ENCODE data around the gene TDRD15.

GRCh38 chr2:21161832-21162614 lies 38.3 kb downstream of the TDRD15 start:
- TF ChIP-seq CTCF (IDR thresholded peaks at IDR 0.05) (no peak), POLR2AphosphoS5 (IDR thresholded peaks at IDR 0.05) (no peak)

Data from upper lobe of left lung (tissue), 4 donors.